ENCODE measurements around the gene PTPRA.

DNA sequence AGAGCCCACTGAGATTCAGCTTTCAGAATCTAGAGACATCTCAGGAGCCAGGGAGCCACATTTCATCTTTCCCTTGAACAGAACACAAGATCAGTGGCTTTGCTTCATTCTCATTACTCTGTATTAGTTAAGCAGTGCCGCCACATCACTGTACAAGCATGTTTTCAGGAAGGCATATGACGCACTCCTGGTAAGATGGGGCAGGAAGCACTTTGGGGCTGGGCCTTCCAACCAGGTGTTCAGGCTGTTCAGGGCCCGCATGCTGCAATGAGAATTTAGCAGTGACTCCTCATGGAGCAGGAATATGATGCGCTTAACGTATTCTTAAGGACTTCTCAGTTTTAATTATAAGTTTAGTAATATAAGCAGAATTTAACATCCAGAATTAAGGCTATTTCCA, 140.5 kb downstream of the PTPRA start:
- TF ChIP-seq, protein P1, sequence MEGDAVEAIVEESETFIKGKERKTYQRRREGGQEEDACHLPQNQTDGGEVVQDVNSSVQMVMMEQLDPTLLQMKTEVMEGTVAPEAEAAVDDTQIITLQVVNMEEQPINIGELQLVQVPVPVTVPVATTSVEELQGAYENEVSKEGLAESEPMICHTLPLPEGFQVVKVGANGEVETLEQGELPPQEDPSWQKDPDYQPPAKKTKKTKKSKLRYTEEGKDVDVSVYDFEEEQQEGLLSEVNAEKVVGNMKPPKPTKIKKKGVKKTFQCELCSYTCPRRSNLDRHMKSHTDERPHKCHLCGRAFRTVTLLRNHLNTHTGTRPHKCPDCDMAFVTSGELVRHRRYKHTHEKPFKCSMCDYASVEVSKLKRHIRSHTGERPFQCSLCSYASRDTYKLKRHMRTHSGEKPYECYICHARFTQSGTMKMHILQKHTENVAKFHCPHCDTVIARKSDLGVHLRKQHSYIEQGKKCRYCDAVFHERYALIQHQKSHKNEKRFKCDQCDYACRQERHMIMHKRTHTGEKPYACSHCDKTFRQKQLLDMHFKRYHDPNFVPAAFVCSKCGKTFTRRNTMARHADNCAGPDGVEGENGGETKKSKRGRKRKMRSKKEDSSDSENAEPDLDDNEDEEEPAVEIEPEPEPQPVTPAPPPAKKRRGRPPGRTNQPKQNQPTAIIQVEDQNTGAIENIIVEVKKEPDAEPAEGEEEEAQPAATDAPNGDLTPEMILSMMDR (conservative IDR thresholded peaks at IDR 0.05; ENCODE audit: low read depth, low read length) = no peak
- no peak for TF ChIP-seq EZH2 (IDR thresholded peaks at IDR 0.05; ENCODE audit: borderline replicate concordance, low read depth, low read length, poor library complexity, severe bottlenecking)
